ENCODE results near the gene ECT2L. TPM values are rescaled to one million over a fixed set of nuclear protein-coding genes. Genes with fewer than 3 reads are reported as not detected.

ECT2L gene
- total RNA-seq, 1 donor from 2014 or later: not detected

DNA sequence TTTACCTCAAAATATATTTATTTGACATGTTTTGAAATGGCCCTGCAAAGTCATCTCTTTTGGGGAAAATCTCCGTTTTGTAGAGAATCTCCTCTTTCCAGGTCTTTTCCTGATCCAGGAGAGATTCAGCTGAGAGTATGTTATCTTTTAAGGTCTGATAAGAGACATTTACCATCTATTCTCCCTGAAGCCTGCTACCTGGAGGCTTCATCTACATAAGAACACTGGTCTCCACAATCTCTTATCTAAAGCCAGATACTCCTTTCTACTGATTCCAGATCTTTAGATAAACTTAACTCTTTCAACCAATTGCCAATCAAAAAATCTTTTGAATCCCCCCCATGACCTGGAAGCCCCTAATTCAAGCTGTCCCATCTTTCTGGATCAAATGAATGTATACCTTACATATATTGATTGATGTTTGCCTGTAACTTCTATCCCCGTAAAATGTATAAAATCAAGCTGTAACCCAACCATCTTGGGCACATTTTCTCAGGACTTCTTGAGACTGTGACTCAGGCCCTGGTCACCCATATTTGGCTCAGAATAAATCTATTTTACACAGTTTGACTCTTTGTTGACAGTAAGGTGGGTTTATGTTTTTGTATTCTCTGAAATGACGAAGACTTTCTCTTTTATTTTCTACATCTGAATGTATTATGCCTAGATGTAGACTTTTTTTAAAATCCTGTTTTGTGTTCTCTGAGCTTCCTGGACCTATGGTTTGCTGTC, 95.5 kb downstream of the ECT2L start:
- Mint-ChIP-seq H3K4me3 (ENCODE audit: unreplicated experiment) (no peak overlapping the region), H3K27ac (ENCODE audit: unreplicated experiment) (no peak overlapping the region), H3K4me1 (ENCODE audit: low read depth) (no peaks in the 10 kb centered on the region), H3K27me3 (ENCODE audit: low read depth) (no peaks in the 10 kb centered on the region), H3K36me3 (ENCODE audit: low read depth) (peaks cover 2% of the 10 kb centered on the region), H3K9me3 (ENCODE audit: low read depth) (peaks cover 7% of the 10 kb centered on the region)
- TF ChIP-seq, protein P1, sequence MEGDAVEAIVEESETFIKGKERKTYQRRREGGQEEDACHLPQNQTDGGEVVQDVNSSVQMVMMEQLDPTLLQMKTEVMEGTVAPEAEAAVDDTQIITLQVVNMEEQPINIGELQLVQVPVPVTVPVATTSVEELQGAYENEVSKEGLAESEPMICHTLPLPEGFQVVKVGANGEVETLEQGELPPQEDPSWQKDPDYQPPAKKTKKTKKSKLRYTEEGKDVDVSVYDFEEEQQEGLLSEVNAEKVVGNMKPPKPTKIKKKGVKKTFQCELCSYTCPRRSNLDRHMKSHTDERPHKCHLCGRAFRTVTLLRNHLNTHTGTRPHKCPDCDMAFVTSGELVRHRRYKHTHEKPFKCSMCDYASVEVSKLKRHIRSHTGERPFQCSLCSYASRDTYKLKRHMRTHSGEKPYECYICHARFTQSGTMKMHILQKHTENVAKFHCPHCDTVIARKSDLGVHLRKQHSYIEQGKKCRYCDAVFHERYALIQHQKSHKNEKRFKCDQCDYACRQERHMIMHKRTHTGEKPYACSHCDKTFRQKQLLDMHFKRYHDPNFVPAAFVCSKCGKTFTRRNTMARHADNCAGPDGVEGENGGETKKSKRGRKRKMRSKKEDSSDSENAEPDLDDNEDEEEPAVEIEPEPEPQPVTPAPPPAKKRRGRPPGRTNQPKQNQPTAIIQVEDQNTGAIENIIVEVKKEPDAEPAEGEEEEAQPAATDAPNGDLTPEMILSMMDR (IDR thresholded peaks at IDR 0.05): no peak
- DNase-seq (ENCODE audit: low spot score): no peak

DNA sequence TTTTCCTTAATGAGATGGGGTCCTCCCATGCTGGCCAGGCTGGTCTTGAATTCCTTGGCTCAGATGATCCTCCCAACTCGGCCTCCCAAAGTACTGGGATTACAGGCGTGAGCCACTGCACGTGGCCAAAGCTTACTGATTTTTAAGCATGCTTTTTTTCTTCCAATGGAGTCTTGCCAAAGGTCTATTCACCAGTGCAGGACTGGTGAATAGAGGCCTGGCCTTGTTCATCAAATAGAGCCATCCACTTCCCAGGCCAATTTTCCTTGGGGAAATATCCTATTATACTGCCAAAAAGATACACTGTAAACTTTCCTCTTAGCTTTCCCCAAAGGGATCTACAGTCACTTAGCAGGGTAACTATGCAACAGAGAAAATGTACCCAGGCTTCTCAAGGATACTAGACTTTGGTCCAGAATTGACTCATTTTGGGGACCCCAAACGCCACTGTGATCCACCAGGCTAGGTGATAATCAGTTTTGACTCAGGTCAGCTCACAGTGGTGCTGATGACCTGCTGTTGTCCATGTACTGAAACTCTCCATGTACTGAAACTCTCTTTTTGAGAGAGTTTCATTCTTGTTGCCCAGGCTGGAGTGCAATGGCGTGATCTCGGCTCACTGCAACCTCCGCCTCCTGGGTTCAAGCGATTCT, 100.3 kb downstream of the ECT2L start:
- Mint-ChIP-seq H3K36me3 (ENCODE audit: low read depth) (peaks cover 13% of the 10 kb centered on the region), H3K27me3 (ENCODE audit: low read depth) (no peaks in the 10 kb centered on the region), H3K27ac (ENCODE audit: unreplicated experiment) (no peak overlapping the region), H3K4me1 (ENCODE audit: low read depth) (no peaks in the 10 kb centered on the region), H3K4me3 (ENCODE audit: unreplicated experiment) (no peak overlapping the region), H3K9me3 (ENCODE audit: low read depth) (peaks cover 4% of the 10 kb centered on the region)
- TF ChIP-seq, protein P1 (IDR thresholded peaks at IDR 0.05): no peak
- no peak for DNase-seq (ENCODE audit: low spot score)

DNA sequence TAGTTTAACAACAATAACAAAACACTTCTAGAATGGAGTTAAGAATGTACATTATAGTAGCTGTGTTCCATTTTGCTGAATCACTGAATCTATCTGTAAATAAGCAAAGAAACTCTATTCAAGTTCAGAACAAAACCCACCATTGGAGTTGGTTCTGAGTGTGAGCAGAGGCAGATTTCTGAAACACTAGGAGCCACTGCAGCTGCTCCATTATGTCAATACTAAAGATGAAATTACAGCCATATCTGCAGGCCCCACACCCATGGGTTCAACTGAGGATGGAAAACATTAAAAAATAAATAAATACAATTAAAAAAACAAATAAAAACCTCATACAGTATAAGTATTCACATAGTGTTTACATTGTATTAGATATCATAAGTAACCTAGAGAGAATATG, 101.1 kb downstream of the ECT2L start:
- Mint-ChIP-seq H3K27ac (ENCODE audit: unreplicated experiment) (no peak overlapping the region), H3K4me3 (ENCODE audit: unreplicated experiment) (no peak overlapping the region), H3K36me3 (ENCODE audit: low read depth) (peaks cover 14% of the 10 kb centered on the region), H3K27me3 (ENCODE audit: low read depth) (no peaks in the 10 kb centered on the region), H3K9me3 (ENCODE audit: low read depth) (no peaks in the 10 kb centered on the region), H3K4me1 (ENCODE audit: low read depth) (no peaks in the 10 kb centered on the region)
- no peak for DNase-seq (ENCODE audit: low spot score)
- TF ChIP-seq, protein P1 (IDR thresholded peaks at IDR 0.05): no peak

DNA sequence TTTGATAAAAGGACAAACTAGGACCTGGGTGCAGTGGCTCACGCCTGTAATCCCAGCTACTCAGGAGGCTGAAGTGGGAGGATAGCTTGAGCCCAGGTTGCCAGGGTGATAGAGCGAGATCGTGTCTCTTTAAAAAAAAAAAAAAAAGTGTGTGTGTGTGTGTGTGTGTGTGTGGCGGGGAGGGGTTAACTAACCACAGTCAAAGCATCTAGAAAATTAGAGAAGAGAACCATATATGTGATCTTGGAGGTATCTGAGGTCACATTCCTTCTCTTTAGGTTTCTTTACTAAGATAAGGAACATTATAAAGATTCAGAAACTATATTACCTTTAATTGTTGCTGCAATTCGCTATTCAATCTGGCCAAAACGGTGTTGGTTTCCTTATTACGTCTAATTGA, 111.3 kb downstream of the ECT2L start:
- Mint-ChIP-seq H3K4me1 (ENCODE audit: low read depth) (no peaks in the 10 kb centered on the region), H3K9me3 (ENCODE audit: low read depth) (no peaks in the 10 kb centered on the region), H3K27me3 (ENCODE audit: low read depth) (no peaks in the 10 kb centered on the region), H3K36me3 (ENCODE audit: low read depth) (peaks cover 31% of the 10 kb centered on the region), H3K4me3 (ENCODE audit: unreplicated experiment) (no peak overlapping the region), H3K27ac (ENCODE audit: unreplicated experiment) (no peak overlapping the region)
- TF ChIP-seq, protein P1 (IDR thresholded peaks at IDR 0.05): no peak
- DNase-seq (ENCODE audit: low spot score): no peak

DNA sequence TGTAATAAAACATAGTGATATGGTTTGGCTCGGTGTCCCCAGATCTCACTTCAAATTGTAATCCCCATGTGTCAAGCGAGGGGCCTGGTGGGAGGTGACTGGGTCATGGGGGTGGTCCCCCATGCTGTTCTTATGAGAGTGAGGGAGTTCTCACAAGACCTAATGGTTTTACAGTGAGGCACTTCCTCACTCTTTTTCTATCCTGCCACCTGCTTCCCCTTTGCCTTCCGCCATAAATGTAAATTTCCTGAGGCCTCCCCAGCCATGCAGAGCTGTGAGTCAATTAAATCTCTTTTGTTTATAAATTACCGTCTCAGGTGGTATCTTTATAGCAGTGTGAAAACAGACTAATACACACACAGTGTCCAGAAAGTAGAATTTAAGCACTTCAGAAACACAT, 113.6 kb downstream of the ECT2L start:
- H3K4me1 Mint-ChIP-seq (ENCODE audit: low read depth): no peaks in the 10 kb centered on the region
- H3K36me3 Mint-ChIP-seq (ENCODE audit: low read depth): peaks cover 35% of the 10 kb centered on the region
- DNase-seq (ENCODE audit: low spot score): no peak
- H3K27ac Mint-ChIP-seq (ENCODE audit: unreplicated experiment): no peak overlapping the region
- H3K9me3 Mint-ChIP-seq (ENCODE audit: low read depth): no peaks in the 10 kb centered on the region
- H3K4me3 Mint-ChIP-seq (ENCODE audit: unreplicated experiment): no peak overlapping the region
- TF ChIP-seq, protein P1 (IDR thresholded peaks at IDR 0.05): no peak
- H3K27me3 Mint-ChIP-seq (ENCODE audit: low read depth): no peaks in the 10 kb centered on the region
